HUES6 (cell line): Measurements from ENCODE around the gene BEND6.

Experiments
- H3K27ac ChIP-seq: 2 replicates; pipeline ENCODE4 v1.7.0; 2013; ENCODE audit warnings: low read depth, mild to moderate bottlenecking, low read length, inconsistent platforms
- H3K27me3 ChIP-seq: 2 replicates; pipeline ENCODE4 v1.6.1; 2013; ENCODE audit warnings: low read length; ENCODE audit not compliant: control insufficient read depth, insufficient read depth
- H3K36me3 ChIP-seq: 2 replicates; pipeline ENCODE4 v1.6.1; 2013; ENCODE audit warnings: low read length; ENCODE audit not compliant: control insufficient read depth, insufficient read depth
- H3K4me1 ChIP-seq: 2 replicates; pipeline ENCODE4 v1.6.1; 2013; ENCODE audit warnings: low read length; ENCODE audit not compliant: control insufficient read depth, insufficient read depth
- H3K4me3 ChIP-seq: 2 replicates; pipeline ENCODE4 v1.5.1; 2013; ENCODE audit warnings: low read depth, low read length
- H3K9ac ChIP-seq: one replicate; pipeline ENCODE4 v1.6.1; 2013; ENCODE audit warnings: mild to moderate bottlenecking, low read length
- H3K9me3 ChIP-seq: 2 replicates; pipeline ENCODE4 v1.6.1; 2013; ENCODE audit warnings: low read depth, low read length; ENCODE audit not compliant: control insufficient read depth, insufficient read depth

BEND6 gene

DNA sequence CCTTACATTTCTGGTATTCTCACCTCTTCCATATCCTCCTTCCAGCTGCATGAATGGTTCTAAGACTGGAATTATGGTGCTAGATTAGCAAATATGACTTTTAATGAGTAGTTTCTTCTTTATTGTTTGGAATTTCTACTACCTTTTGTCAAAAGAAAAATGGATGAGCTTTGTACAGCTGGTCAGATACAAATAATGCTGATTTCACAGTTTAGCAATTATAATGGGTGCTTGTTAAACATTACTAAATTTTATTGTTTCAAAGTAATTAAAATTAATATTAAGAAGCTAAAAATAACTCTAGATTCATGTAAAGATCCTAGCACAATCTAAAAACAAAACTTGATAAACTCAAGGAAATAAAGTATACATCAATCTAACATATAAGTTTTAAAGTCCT is 32.3 kb upstream of the BEND6 start:
- H3K9me3 ChIP-seq = no peaks in the 10 kb centered on the region
- no peak overlapping the region for H3K27ac ChIP-seq
- no peaks in the 10 kb centered on the region for H3K27me3 ChIP-seq
- no peak overlapping the region for H3K4me3 ChIP-seq
- H3K36me3 ChIP-seq = no peaks in the 10 kb centered on the region
- H3K4me1 ChIP-seq = no peaks in the 10 kb centered on the region; the same call in 1 of the 2 replicates
- no peak overlapping the region for H3K9ac ChIP-seq

DNA sequence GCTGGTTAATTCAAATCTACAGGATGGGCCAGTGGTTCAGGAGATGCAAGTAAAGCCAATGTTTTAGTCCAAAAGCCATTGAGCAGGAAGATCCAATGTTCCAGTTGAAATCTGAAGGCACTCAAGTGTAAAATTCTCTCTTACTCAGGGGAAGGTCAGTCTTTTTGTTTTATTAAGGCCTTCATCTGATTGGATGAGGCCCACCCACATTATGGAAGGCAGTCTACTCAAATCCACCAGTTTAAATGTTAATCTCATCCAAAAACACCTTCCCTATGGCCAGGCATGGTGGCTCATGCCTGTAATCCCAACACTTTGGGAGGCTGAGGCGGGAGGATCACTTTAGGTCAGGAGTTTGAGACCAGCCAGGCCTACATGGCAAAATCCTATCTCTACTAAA is 31.3 kb upstream of the BEND6 start:
- Histone ChIP-seq H3K27me3 (no peaks in the 10 kb centered on the region), H3K27ac (no peak overlapping the region), H3K4me3 (no peak overlapping the region), H3K9me3 (no peaks in the 10 kb centered on the region), H3K36me3 (no peaks in the 10 kb centered on the region), H3K4me1 (no peaks in the 10 kb centered on the region; the same call in 1 of the 2 replicates), H3K9ac (no peak overlapping the region)

GRCh38 chr6:56927538-56928453 is 27.1 kb upstream of the BEND6 start:
- H3K27ac ChIP-seq = no peak overlapping the region
- no peaks in the 10 kb centered on the region; the same call in 1 of the 2 replicates for H3K4me1 ChIP-seq
- H3K36me3 ChIP-seq = no peaks in the 10 kb centered on the region
- no peaks in the 10 kb centered on the region for H3K9me3 ChIP-seq
- no peak overlapping the region for H3K9ac ChIP-seq
- no peak overlapping the region for H3K4me3 ChIP-seq
- no peaks in the 10 kb centered on the region for H3K27me3 ChIP-seq

DNA sequence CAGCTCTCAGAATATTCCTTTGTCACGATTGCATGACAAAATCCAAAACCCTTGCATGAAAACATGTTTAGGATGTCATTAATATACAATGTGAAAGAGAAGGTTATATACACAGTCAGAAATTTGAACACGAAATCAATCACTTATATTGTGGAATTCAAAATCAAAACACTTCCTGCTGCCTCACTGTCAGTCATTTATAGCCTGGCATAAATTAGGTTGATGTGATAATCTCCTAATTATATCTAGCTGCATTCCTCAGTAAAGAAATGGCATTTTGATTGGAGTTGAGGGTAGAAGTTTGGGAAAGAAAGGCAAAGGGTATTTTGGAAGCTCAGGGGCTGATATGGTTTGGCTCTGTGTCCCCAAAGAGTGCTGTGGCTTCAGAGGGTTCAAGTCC is 24.1 kb upstream of the BEND6 start:
- no peaks in the 10 kb centered on the region; the same call in 1 of the 2 replicates for H3K4me1 ChIP-seq
- no peaks in the 10 kb centered on the region for H3K27me3 ChIP-seq
- no peak overlapping the region for H3K27ac ChIP-seq
- no peaks in the 10 kb centered on the region for H3K36me3 ChIP-seq
- no peaks in the 10 kb centered on the region for H3K9me3 ChIP-seq
- no peak overlapping the region for H3K9ac ChIP-seq
- no peak overlapping the region for H3K4me3 ChIP-seq

DNA sequence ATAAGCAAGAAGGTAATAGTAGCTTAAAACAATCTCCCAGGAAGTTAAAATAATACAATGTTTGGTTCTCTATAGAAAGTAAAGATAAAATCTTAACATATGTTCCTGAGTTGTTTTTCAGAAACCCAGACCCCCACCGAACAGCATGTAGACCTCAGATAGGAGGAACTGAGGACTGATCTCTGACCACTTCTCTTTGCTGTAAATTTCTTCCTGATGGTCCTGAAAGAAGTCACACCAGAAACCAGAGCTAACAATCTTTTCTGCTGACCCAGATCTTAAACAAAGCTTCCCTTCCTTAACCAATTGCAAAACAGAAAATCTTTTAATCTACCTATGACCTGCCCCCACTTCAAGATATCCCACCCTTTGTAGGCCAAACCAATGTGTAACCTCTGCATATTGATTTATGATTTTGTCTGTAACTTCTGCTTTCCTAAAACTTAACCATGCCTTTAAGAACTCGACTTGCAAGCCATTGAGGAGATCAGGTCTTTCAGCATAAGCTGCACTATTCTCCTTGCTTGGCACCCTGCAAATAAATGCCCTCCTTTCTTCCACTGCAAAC is 21.9 kb upstream of the BEND6 start:
- no peaks in the 10 kb centered on the region; the same call in 1 of the 2 replicates for H3K4me1 ChIP-seq
- H3K27ac ChIP-seq = no peak overlapping the region
- H3K9me3 ChIP-seq = no peaks in the 10 kb centered on the region
- H3K27me3 ChIP-seq = no peaks in the 10 kb centered on the region
- no peak overlapping the region for H3K9ac ChIP-seq
- H3K36me3 ChIP-seq = no peaks in the 10 kb centered on the region
- H3K4me3 ChIP-seq = no peak overlapping the region

DNA sequence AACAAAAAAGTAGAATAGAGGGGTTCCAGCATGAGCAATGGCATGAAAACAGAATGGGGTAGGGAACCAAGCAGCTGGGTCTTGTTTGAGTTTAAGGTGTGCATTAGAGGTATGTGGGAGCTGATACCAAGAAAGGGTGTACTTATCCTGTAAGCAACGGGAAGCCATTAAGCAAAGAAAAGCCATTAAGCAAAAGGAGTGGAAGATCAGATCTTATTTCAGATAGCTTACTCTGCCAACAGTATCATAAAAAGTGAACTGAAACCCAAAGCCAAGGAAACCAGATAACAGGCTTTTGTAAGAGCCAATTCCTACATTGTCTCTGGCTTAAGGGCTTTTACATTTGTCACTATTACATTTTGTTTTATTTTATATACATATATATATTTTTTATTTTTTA is 21.3 kb upstream of the BEND6 start:
- Histone ChIP-seq H3K27ac (no peak overlapping the region), H3K4me3 (no peak overlapping the region), H3K9me3 (no peaks in the 10 kb centered on the region), H3K9ac (no peak overlapping the region), H3K27me3 (no peaks in the 10 kb centered on the region), H3K4me1 (no peaks in the 10 kb centered on the region), H3K36me3 (no peaks in the 10 kb centered on the region)

DNA sequence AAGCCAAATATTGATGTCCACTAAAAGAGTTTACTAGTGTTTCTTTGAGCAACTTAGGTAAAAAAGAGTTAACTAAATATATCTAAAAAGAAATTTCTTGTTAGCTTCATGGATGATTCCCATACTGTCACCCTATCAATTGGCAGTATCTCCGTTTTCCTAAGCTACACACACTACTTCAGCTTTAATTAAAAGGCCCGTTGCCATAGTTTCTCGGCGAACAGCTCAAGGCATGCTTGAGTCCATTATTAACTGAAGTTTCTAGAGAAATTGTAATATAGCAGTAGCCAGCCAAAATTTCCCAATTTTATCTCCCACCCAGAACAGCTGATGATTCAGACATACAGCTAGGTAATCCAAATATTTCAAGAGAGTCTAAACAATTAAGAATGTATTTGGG is 20.0 kb upstream of the BEND6 start:
- H3K4me1 ChIP-seq = no peaks in the 10 kb centered on the region

GRCh38 chr6:56936466-56936865 is 18.4 kb upstream of the BEND6 start:
- H3K4me1 ChIP-seq = no peaks in the 10 kb centered on the region
- H3K4me3 ChIP-seq = no peak overlapping the region

More for the DNA sequence above, 20.0 kb upstream of the BEND6 start:
- Histone ChIP-seq H3K9me3 (no peaks in the 10 kb centered on the region), H3K36me3 (no peaks in the 10 kb centered on the region), H3K27me3 (no peaks in the 10 kb centered on the region), H3K27ac (no peak overlapping the region), H3K9ac (no peak overlapping the region), H3K4me3 (no peak overlapping the region)

GRCh38 chr6:56938649-56939191 is 16.2 kb upstream of the BEND6 start:
- Histone ChIP-seq H3K4me3 (no peak overlapping the region), H3K27ac (no peak overlapping the region), H3K4me1 (no peaks in the 10 kb centered on the region), H3K36me3 (no peaks in the 10 kb centered on the region), H3K9me3 (peaks cover 11% of the 10 kb centered on the region), H3K9ac (no peak overlapping the region), H3K27me3 (no peaks in the 10 kb centered on the region)

More at GRCh38 chr6:56936466-56936865, 18.4 kb upstream of the BEND6 start:
- H3K27ac ChIP-seq = no peak overlapping the region
- H3K9ac ChIP-seq = no peak overlapping the region
- no peaks in the 10 kb centered on the region for H3K27me3 ChIP-seq
- H3K36me3 ChIP-seq = no peaks in the 10 kb centered on the region
- H3K9me3 ChIP-seq = peaks cover 5% of the 10 kb centered on the region

GRCh38 chr6:56940463-56940862 is 14.4 kb upstream of the BEND6 start:
- Histone ChIP-seq H3K36me3 (no peaks in the 10 kb centered on the region), H3K4me1 (no peaks in the 10 kb centered on the region), H3K27ac (no peak overlapping the region)

DNA sequence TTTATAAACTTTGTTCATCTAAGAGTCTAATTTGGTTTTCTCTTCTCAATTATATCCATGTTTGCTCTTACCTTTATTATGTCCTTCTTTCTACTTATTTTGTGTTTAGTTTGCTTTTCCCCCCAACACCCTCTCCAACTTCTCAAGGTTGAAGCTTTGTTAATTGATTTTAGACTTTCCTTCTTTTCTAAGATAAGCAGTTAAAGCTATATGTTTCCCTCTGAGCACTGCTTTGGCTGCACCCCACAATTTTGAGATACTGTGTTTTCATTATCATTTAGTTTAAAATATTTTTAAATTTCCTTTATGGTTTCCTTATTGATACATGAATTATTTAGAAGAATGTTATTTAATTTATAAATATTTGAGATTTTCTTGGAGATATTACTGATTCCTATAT is 13.9 kb upstream of the BEND6 start:
- Histone ChIP-seq H3K27me3 (no peaks in the 10 kb centered on the region), H3K4me1 (no peaks in the 10 kb centered on the region), H3K4me3 (no peak overlapping the region), H3K9me3 (peaks cover 11% of the 10 kb centered on the region), H3K36me3 (no peaks in the 10 kb centered on the region), H3K9ac (no peak overlapping the region), H3K27ac (no peak overlapping the region)

More at GRCh38 chr6:56940463-56940862, 14.4 kb upstream of the BEND6 start:
- no peak overlapping the region for H3K9ac ChIP-seq
- H3K27me3 ChIP-seq = no peaks in the 10 kb centered on the region
- no peak overlapping the region for H3K4me3 ChIP-seq
- H3K9me3 ChIP-seq = peaks cover 11% of the 10 kb centered on the region
